Ishikawa (cell line): ENCODE data around the gene LTF.

ENCODE experiments used
- CEBPB ChIP-seq: IDR thresholded peaks from 2 replicates; pipeline ENCODE4 v1.6.1; 2012
- CREB1 ChIP-seq: IDR thresholded peaks from 2 replicates; pipeline ENCODE4 v1.6.1; 2012; ENCODE audit warnings: low read depth
- EP300 ChIP-seq: IDR thresholded peaks from 2 replicates; pipeline ENCODE4 v1.6.1; 2012; ENCODE audit warnings: borderline replicate concordance
- TAF1 ChIP-seq: IDR thresholded peaks from 2 replicates; pipeline ENCODE4 v1.6.1; 2012; ENCODE audit warnings: low read depth, mild to moderate bottlenecking
- YY1 ChIP-seq: IDR thresholded peaks from 2 replicates; pipeline ENCODE4 v1.6.1; 2012; ENCODE audit warnings: low read depth
- TF ChIP-seq, protein P1 (sequence below): IDR thresholded peaks from 2 replicates; pipeline ENCODE4 v1.6.1; 2012; ENCODE audit warnings: low read depth, mild to moderate bottlenecking
- TF ChIP-seq, protein P2 (sequence below): IDR thresholded peaks from 2 replicates; pipeline ENCODE4 v1.6.1; 2012

DNA sequence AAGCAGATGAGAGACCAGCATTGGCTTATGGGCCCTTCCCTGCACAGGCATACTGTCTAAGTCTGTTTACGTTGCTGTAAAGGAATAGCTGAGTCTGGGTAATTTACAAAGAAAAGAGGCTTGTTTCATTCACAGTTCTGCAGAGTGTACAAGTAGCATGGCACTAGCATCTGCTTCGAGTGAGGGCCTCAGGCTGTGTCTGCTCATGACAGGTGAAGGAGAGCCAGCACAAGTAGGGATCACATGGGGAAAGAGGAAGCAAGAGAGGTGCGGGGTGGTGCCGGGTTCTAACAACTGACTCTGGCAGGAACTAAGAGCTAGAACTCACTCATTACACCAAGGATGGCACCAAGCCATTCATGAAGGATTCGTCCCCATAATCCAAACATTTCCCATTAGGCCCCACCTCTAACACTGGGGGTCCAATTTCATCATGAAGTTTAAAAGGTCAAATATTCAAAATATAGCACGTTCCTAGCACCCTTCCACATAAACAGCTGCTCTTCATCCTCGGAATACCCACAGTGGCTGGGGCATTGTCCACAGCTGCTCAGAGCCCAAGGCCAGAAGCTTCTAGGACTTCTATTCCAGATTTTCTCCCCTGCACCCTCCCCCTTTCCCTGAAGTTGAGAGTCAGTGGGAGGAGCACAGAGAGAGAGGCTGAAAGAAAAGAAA, 38.6 kb upstream of the LTF start:
- no peak for TF ChIP-seq TAF1
- TF ChIP-seq CEBPB, result no peak
- TF ChIP-seq, protein P1, sequence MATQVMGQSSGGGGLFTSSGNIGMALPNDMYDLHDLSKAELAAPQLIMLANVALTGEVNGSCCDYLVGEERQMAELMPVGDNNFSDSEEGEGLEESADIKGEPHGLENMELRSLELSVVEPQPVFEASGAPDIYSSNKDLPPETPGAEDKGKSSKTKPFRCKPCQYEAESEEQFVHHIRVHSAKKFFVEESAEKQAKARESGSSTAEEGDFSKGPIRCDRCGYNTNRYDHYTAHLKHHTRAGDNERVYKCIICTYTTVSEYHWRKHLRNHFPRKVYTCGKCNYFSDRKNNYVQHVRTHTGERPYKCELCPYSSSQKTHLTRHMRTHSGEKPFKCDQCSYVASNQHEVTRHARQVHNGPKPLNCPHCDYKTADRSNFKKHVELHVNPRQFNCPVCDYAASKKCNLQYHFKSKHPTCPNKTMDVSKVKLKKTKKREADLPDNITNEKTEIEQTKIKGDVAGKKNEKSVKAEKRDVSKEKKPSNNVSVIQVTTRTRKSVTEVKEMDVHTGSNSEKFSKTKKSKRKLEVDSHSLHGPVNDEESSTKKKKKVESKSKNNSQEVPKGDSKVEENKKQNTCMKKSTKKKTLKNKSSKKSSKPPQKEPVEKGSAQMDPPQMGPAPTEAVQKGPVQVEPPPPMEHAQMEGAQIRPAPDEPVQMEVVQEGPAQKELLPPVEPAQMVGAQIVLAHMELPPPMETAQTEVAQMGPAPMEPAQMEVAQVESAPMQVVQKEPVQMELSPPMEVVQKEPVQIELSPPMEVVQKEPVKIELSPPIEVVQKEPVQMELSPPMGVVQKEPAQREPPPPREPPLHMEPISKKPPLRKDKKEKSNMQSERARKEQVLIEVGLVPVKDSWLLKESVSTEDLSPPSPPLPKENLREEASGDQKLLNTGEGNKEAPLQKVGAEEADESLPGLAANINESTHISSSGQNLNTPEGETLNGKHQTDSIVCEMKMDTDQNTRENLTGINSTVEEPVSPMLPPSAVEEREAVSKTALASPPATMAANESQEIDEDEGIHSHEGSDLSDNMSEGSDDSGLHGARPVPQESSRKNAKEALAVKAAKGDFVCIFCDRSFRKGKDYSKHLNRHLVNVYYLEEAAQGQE, result no peak
- TF ChIP-seq CREB1, result no peak
- TF ChIP-seq, protein P2, sequence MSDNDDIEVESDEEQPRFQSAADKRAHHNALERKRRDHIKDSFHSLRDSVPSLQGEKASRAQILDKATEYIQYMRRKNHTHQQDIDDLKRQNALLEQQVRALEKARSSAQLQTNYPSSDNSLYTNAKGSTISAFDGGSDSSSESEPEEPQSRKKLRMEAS, result no peak
- TF ChIP-seq EP300, result no peak
- no peak for TF ChIP-seq YY1
